Astrocyte of the cerebellum (primary cell): Measurements from ENCODE around the gene FAM222B.

Experiments used
- DNase-seq: peaks from one replicate; pipeline ENCODE4 v3.0.0-alpha.2; 2011; ENCODE audit warnings: low read depth
- H3K4me3 ChIP-seq: 2 replicates; pipeline ENCODE4 v1.5.1; 2011; ENCODE audit warnings: mild to moderate bottlenecking, low read depth, low read length, moderate library complexity
- CTCF ChIP-seq: IDR thresholded peaks from 2 replicates; pipeline ENCODE4 v1.5.1; 2012; ENCODE audit warnings: low read length, low read depth, moderate library complexity, mild to moderate bottlenecking; ENCODE audit errors: missing control alignments
- in situ Hi-C: cut with HindIII; loops from 2 replicates; pipeline ENCODE4 v1.10.0; 2017; ENCODE audit warnings: low sequenced_read_pairs

The FAM222B gene

GRCh38 chr17:28862561-28862960 lies 20.0 kb upstream of the FAM222B start:
- in situ Hi-C loops: no loop called here
- H3K4me3 ChIP-seq: no peak overlapping the region
- no peak for TF ChIP-seq CTCF
- no peak for DNase-seq

- DNase-seq: no peak
- H3K4me3 ChIP-seq: no peak overlapping the region
- no peak for TF ChIP-seq CTCF
- in situ Hi-C loops: no loop called here
Observed at GRCh38 chr17:28861393-28862203, 19.0 kb upstream of the FAM222B start.

- H3K4me3 ChIP-seq: no peak overlapping the region
- TF ChIP-seq CTCF: no peak
- in situ Hi-C loops: no loop called here
- DNase-seq: no peak
Observed at GRCh38 chr17:28860363-28860808, 17.8 kb upstream of the FAM222B start.

GRCh38 chr17:28858801-28859355 lies 16.3 kb upstream of the FAM222B start:
- TF ChIP-seq CTCF: no peak
- DNase-seq: no peak
- no peak overlapping the region for H3K4me3 ChIP-seq
- in situ Hi-C loops: no loop called here

- no peak for TF ChIP-seq CTCF
- no peak for DNase-seq
- in situ Hi-C loops: no loop called here
- no peak overlapping the region for H3K4me3 ChIP-seq
Observed at GRCh38 chr17:28857905-28858800, 15.6 kb upstream of the FAM222B start.

GRCh38 chr17:28856028-28856574 lies 13.5 kb upstream of the FAM222B start:
- in situ Hi-C loops: no loop called here
- TF ChIP-seq CTCF: no peak
- DNase-seq: no peak
- no peak overlapping the region for H3K4me3 ChIP-seq
